ENCODE measurements around the gene PPP1R9A. TPM values are rescaled to one million over a fixed set of nuclear protein-coding genes. Genes with fewer than 3 reads are reported as not detected.
A peak's percentile ranks its signal among the peaks of the same experiment; 100 is the strongest.

PPP1R9A gene
- polyA plus RNA-seq, 1 donor (not counting 4 experiments of a cell fraction or from before 2014, with no cell fraction given) = 0.01 TPM

DNA sequence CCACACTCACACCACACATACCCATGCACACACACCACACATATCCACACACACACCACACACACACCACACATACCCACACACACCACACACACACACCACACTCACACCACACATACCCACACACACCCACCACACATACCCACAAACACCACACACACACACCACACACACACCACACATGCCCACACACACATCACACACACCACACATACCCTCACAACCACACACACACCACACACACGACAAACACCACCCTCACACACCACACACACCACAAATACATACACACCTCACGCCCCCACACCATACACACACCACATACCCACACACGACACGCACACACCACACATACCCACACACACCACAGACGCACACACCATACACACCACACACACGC lies 297.2 kb downstream of the PPP1R9A start:
- Histone ChIP-seq H3K27ac (ENCODE audit: control insufficient read depth, insufficient read depth, low read length) (no peak overlapping the region), H3K9ac (ENCODE audit: control insufficient read depth, extremely low read depth, insufficient read depth, low read length) (no peak overlapping the region), H3K4me1 (ENCODE audit: control insufficient read depth, extremely low read depth, insufficient read depth, low read length) (no peaks in the 10 kb centered on the region), H3K9me1 (ENCODE audit: control insufficient read depth, extremely low read depth, insufficient read depth, low read length) (no peaks in the 10 kb centered on the region), H3K9me3 (ENCODE audit: control insufficient read depth, low read depth, low read length) (no peaks in the 10 kb centered on the region), H4K20me1 (ENCODE audit: control insufficient read depth, extremely low read depth, insufficient read depth, low read length) (no peaks in the 10 kb centered on the region), H3K27me3 (ENCODE audit: control insufficient read depth, extremely low read depth, insufficient read depth, low read length) (peaks cover 4% of the 10 kb centered on the region), H2AFZ (ENCODE audit: control insufficient read depth, low read length) (no peak overlapping the region), H3K36me3 (ENCODE audit: control insufficient read depth in 2 of 2, extremely low read depth in 1 of 2, insufficient read depth in 2 of 2, low read length in 2 of 2) (no peaks in the 10 kb centered on the region), H3K79me2 (ENCODE audit: control insufficient read depth, insufficient read depth, low read length) (no peaks in the 10 kb centered on the region), H3K4me3 (ENCODE audit: control insufficient read depth in 2 of 3, extremely low read depth in 1 of 3, insufficient read depth in 2 of 3, low read depth in 1 of 3, low read length in 3 of 3) (no peak overlapping the region), H3K4me2 (ENCODE audit: control insufficient read depth, extremely low read depth, insufficient read depth, low read depth, low read length) (no peak overlapping the region)
- no peak for DNase-seq (ENCODE audit: low read depth, low spot score)
- FAIRE-seq = no peak
- dilution Hi-C loops (cut with MboI; ENCODE audit: extremely low pct_ligation_motif_present, low sequenced_read_pairs) = no loop called here
- no peak for TF ChIP-seq EZH2 (IDR thresholded peaks at IDR 0.05; ENCODE audit: low read length)
- TF ChIP-seq, protein P1, sequence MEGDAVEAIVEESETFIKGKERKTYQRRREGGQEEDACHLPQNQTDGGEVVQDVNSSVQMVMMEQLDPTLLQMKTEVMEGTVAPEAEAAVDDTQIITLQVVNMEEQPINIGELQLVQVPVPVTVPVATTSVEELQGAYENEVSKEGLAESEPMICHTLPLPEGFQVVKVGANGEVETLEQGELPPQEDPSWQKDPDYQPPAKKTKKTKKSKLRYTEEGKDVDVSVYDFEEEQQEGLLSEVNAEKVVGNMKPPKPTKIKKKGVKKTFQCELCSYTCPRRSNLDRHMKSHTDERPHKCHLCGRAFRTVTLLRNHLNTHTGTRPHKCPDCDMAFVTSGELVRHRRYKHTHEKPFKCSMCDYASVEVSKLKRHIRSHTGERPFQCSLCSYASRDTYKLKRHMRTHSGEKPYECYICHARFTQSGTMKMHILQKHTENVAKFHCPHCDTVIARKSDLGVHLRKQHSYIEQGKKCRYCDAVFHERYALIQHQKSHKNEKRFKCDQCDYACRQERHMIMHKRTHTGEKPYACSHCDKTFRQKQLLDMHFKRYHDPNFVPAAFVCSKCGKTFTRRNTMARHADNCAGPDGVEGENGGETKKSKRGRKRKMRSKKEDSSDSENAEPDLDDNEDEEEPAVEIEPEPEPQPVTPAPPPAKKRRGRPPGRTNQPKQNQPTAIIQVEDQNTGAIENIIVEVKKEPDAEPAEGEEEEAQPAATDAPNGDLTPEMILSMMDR (optimal IDR thresholded peaks at IDR 0.05 in 1 of 3, IDR thresholded peaks at IDR 0.05 in 1 of 3, conservative IDR thresholded peaks at IDR 0.05 in 1 of 3; ENCODE audit: extremely low read depth in 1 of 3, insufficient read depth in 2 of 3, low read length in 3 of 3) = no peak

DNA sequence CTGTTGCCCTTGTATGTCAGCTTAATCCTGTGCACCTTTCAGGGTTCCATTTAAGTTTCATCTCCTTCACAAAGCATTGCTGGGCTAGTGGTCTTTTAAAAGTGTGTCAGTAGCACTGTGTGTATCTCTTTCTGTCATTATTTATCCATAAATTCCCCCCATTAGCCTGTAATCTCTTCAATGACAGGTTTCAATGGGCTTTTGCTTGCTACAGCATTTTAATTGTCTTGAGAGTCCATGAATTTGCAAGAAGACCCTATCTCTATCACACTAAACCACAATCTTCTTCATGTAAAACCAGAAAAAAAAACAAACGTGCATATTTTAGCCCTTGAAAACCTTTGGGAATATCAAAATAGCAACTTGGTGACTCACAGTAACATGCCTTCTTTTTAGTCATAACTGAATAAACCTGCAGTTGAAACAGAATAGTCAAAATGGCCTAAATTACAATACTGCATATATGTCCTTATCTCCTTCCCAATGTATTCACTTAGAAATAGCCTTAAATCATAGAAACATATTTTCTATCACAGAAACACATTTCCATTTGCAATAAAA lies 298.4 kb downstream of the PPP1R9A start:
- Histone ChIP-seq H3K36me3 (ENCODE audit: control insufficient read depth in 2 of 2, extremely low read depth in 1 of 2, insufficient read depth in 2 of 2, low read length in 2 of 2) (no peaks in the 10 kb centered on the region), H4K20me1 (ENCODE audit: control insufficient read depth, extremely low read depth, insufficient read depth, low read length) (no peaks in the 10 kb centered on the region), H3K4me3 (ENCODE audit: control insufficient read depth in 2 of 3, extremely low read depth in 1 of 3, insufficient read depth in 2 of 3, low read depth in 1 of 3, low read length in 3 of 3) (no peak overlapping the region), H3K79me2 (ENCODE audit: control insufficient read depth, insufficient read depth, low read length) (no peaks in the 10 kb centered on the region), H3K4me1 (ENCODE audit: control insufficient read depth, extremely low read depth, insufficient read depth, low read length) (no peaks in the 10 kb centered on the region), H3K4me2 (ENCODE audit: control insufficient read depth, extremely low read depth, insufficient read depth, low read depth, low read length) (no peak overlapping the region), H3K27ac (ENCODE audit: control insufficient read depth, insufficient read depth, low read length) (no peak overlapping the region), H3K27me3 (ENCODE audit: control insufficient read depth, extremely low read depth, insufficient read depth, low read length) (peaks cover 4% of the 10 kb centered on the region), H3K9me3 (ENCODE audit: control insufficient read depth, low read depth, low read length) (no peaks in the 10 kb centered on the region), H2AFZ (ENCODE audit: control insufficient read depth, low read length) (no peak overlapping the region), H3K9ac (ENCODE audit: control insufficient read depth, extremely low read depth, insufficient read depth, low read length) (no peak overlapping the region), H3K9me1 (ENCODE audit: control insufficient read depth, extremely low read depth, insufficient read depth, low read length) (no peaks in the 10 kb centered on the region)
- FAIRE-seq (peak; percentile 52), DNase-seq (ENCODE audit: low read depth, low spot score) (no peak)
- dilution Hi-C loops (cut with MboI; ENCODE audit: extremely low pct_ligation_motif_present, low sequenced_read_pairs) = no loop called here
- TF ChIP-seq, protein P1 (optimal IDR thresholded peaks at IDR 0.05 in 1 of 3, IDR thresholded peaks at IDR 0.05 in 1 of 3, conservative IDR thresholded peaks at IDR 0.05 in 1 of 3; ENCODE audit: extremely low read depth in 1 of 3, insufficient read depth in 2 of 3, low read length in 3 of 3) = no peak

All from keratinocyte (primary cell).